Fibroblast of the aortic adventitia (primary cell): Measurements from ENCODE around the gene DNAJC30. TPM values are rescaled to one million over a fixed set of nuclear protein-coding genes. Genes with fewer than 3 reads are reported as not detected.

Experiments
- DNase-seq: peaks from one replicate; pipeline ENCODE4 v3.0.0-alpha.2; 2010; ENCODE audit warnings: low read depth
- H3K4me3 ChIP-seq: 2 replicates; pipeline ENCODE4 v1.5.1; 2011; ENCODE audit warnings: low read depth, mild to moderate bottlenecking, control low read depth, low read length, moderate library complexity
- small RNA-seq: library from RNA; depleted of rRNA; stranded (forward); fragments of <200 nt; gene quantifications from one replicate; pipeline ENCODE3, GENCODE V24; 2012
- total RNA-seq: library from RNA; depleted of rRNA; stranded (reverse); fragments of >200 nt; gene quantifications from 2 replicates; pipeline ENCODE4 v1.2.3, GENCODE V29; 2012; ENCODE audit warnings: low replicate concordance
- TF ChIP-seq, protein P1 (sequence below): IDR thresholded peaks from 2 replicates; pipeline ENCODE4 v1.5.1; 2011; ENCODE audit warnings: mild to moderate bottlenecking, low read length, control low read depth, inconsistent platforms; ENCODE audit not compliant: insufficient read depth

Gene DNAJC30
- total RNA-seq, 1 donor, result 3.4 TPM

DNA sequence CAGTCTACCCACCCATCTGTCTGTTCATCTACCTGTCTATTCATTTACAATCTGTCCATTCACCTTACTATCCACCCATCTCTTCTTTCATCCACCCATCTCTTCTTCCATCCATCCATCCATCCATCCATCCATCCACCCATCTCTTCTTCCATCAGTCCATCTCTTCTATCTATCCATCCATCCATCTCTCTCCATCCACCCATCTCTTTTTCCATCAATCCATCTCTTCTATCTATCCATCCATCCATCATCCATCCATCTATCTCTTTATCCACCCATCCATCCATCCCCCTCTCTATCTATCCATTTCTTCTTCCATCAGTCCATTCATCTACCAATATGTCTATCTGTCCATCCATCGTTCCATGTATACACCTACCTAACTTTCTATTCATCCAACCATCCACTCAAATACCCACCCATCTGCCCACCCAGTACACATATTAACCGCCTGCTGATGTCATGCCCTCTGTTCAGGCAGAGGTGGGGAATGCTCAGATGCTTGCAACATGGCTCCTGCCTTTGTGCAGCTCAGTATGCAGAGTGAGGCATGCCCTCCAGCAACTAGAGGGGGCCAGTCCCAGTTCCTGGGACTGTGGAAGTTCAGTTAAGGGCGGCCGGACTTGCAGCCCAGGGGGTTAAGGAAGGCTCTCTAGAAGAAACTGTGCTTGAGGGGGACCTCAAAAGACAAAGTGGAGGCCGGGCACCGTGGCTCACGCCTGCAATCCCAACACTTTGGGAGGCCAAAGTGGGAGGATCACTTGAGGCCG, 47.6 kb downstream of the DNAJC30 start:
- TF ChIP-seq, protein P1, sequence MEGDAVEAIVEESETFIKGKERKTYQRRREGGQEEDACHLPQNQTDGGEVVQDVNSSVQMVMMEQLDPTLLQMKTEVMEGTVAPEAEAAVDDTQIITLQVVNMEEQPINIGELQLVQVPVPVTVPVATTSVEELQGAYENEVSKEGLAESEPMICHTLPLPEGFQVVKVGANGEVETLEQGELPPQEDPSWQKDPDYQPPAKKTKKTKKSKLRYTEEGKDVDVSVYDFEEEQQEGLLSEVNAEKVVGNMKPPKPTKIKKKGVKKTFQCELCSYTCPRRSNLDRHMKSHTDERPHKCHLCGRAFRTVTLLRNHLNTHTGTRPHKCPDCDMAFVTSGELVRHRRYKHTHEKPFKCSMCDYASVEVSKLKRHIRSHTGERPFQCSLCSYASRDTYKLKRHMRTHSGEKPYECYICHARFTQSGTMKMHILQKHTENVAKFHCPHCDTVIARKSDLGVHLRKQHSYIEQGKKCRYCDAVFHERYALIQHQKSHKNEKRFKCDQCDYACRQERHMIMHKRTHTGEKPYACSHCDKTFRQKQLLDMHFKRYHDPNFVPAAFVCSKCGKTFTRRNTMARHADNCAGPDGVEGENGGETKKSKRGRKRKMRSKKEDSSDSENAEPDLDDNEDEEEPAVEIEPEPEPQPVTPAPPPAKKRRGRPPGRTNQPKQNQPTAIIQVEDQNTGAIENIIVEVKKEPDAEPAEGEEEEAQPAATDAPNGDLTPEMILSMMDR, result no peak
- H3K4me3 ChIP-seq, result no peak overlapping the region
- DNase-seq, result no peak

DNA sequence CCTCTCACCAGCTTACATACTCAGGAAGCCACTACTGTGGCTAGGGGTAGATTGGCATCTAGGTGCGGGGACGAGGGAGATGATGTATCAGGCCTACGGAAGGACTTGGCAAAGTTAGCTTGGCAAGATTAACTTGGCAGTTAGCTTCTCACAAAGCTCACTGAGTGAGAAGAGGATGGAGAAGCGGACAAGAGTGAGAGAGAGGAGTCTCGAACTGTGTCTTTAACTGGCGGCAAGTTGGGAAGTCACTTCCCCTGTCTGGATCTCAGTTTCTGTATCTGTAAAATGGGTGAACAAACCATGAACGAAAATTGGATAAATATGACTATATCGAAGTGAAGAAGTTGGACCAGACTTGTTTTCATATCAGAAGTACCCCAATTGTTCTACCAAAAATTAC, 49.4 kb downstream of the DNAJC30 start:
- H3K4me3 ChIP-seq, result no peak overlapping the region
- DNase-seq, result no peak
- TF ChIP-seq, protein P1, result no peak

GRCh38 chr7:73633323-73633722, 49.9 kb downstream of the DNAJC30 start:
- H3K4me3 ChIP-seq, result no peak overlapping the region
- TF ChIP-seq, protein P1, result no peak
- no peak for DNase-seq

DNA sequence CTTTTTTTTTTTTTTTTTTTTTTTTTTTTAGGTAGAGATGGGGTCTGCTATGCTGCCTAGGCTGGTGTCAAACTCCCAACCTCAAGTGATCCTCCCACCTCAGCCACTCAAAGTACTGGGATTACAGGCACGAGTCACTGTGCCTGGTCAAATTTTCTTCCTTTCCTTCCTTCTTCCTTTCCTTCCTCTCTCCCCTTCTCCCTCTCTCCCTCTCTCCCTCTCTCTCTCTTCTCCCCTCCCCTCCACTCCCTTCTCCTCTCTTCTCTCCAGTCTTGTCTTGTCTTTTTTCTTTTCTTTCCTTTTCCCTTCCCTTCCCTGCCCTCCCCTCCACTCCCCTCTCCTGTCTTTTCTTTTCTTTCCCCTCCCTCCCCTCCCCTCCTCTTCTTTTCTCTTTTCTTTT, 51.7 kb downstream of the DNAJC30 start:
- H3K4me3 ChIP-seq, result no peak overlapping the region
- no peak for DNase-seq
- TF ChIP-seq, protein P1, result no peak

Small RNA genes within 50 kb of the gene (small RNA-seq; reads per million reads assigned to genes)
- gene MIR4284 (not detected), gene RN7SL265P (not detected)

Other genes starting within 250 kb of the DNAJC30 start
- 0.25 and 0.27 TPM in 2 replicates for gene FZD9, start 249.7 kb downstream of the DNAJC30 start, total RNA-seq
- 75.6 and 175 TPM in 2 replicates for gene BAZ1B, start 161.2 kb downstream of the DNAJC30 start, total RNA-seq
- 23.4 and 34.2 TPM in 2 replicates for gene BCL7B, start 125.8 kb downstream of the DNAJC30 start, total RNA-seq
- 16.4 and 44.6 TPM in 2 replicates for gene TBL2, start 104.9 kb downstream of the DNAJC30 start, total RNA-seq
- 0.72 and 2.0 TPM in 2 replicates for gene MLXIPL, start 58.9 kb downstream of the DNAJC30 start, total RNA-seq
- gene VPS37D, start 15.6 kb downstream of the DNAJC30 start, total RNA-seq, result 1.9 and 31.2 TPM in 2 replicates
- gene BUD23, start 144 bp upstream of the DNAJC30 start, total RNA-seq, result 28.6 and 69.4 TPM in 2 replicates
- gene STX1A, start 36.2 kb upstream of the DNAJC30 start, total RNA-seq, result 3.6 and 27.9 TPM in 2 replicates
- gene ABHD11, start 55.3 kb upstream of the DNAJC30 start, total RNA-seq, result 5.0 and 14.8 TPM in 2 replicates
- not detected in 2 replicates for gene CLDN3, start 86.8 kb upstream of the DNAJC30 start, total RNA-seq
- 0.54 and 0.74 TPM in 2 replicates for gene CLDN4, start 147.5 kb upstream of the DNAJC30 start, total RNA-seq
- 6.1 and 10.7 TPM in 2 replicates for gene METTL27, start 159.1 kb upstream of the DNAJC30 start, total RNA-seq
- gene TMEM270, start 177.7 kb upstream of the DNAJC30 start, total RNA-seq, result not detected in 2 replicates